ENCODE results near the gene HBG1.

The HBG1 gene

GRCh38 chr11:5238486-5238885, 11.2 kb downstream of the HBG1 start:
- Histone ChIP-seq H3F3A (ENCODE audit: low read depth) (no peaks in the 10 kb centered on the region), H2AFZ (ENCODE audit: low read length) (no peak overlapping the region), H3K9me2 (replicated peaks; ENCODE audit: low read depth, low read length) (no peaks in the 10 kb centered on the region), H3K27me3 (ENCODE audit: insufficient read depth, low read length, poor library complexity, severe bottlenecking) (no peaks in the 10 kb centered on the region), H3K4me3 (ENCODE audit: low read length, poor library complexity, severe bottlenecking) (no peak overlapping the region), H4K20me1 (ENCODE audit: insufficient read depth, low read length, poor library complexity, severe bottlenecking) (no peaks in the 10 kb centered on the region), H3K4me1 (ENCODE audit: insufficient read depth, low read length, poor library complexity, severe bottlenecking) (no peaks in the 10 kb centered on the region), H3K9ac (ENCODE audit: low read depth, low read length, poor library complexity, severe bottlenecking) (no peak overlapping the region), H3K9me3 (ENCODE audit: insufficient read depth, low read depth, low read length) (no peaks in the 10 kb centered on the region), H3K36me3 (ENCODE audit: insufficient read depth, low read length) (no peaks in the 10 kb centered on the region), H3K4me2 (ENCODE audit: low read depth, low read length, poor library complexity, severe bottlenecking) (no peak overlapping the region), H3K79me2 (ENCODE audit: insufficient read depth, low read length) (no peaks in the 10 kb centered on the region)
- TF ChIP-seq, protein P1, sequence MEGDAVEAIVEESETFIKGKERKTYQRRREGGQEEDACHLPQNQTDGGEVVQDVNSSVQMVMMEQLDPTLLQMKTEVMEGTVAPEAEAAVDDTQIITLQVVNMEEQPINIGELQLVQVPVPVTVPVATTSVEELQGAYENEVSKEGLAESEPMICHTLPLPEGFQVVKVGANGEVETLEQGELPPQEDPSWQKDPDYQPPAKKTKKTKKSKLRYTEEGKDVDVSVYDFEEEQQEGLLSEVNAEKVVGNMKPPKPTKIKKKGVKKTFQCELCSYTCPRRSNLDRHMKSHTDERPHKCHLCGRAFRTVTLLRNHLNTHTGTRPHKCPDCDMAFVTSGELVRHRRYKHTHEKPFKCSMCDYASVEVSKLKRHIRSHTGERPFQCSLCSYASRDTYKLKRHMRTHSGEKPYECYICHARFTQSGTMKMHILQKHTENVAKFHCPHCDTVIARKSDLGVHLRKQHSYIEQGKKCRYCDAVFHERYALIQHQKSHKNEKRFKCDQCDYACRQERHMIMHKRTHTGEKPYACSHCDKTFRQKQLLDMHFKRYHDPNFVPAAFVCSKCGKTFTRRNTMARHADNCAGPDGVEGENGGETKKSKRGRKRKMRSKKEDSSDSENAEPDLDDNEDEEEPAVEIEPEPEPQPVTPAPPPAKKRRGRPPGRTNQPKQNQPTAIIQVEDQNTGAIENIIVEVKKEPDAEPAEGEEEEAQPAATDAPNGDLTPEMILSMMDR (conservative IDR thresholded peaks at IDR 0.05; ENCODE audit: low read length): no peak

DNA sequence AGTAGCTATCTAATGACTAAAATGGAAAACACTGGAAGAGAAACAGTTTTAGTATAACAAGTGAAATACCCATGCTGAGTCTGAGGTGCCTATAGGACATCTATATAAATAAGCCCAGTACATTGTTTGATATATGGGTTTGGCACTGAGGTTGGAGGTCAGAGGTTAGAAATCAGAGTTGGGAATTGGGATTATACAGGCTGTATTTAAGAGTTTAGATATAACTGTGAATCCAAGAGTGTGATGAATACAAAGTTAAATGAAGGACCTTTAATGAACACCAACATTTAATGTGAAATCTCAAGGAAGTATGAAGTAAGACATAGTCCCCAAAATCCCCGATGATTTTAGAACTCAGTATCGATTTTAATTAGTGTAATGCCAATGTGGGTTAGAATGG, 12.2 kb downstream of the HBG1 start:
- Histone ChIP-seq H3K9me3 (ENCODE audit: insufficient read depth, low read depth, low read length) (no peaks in the 10 kb centered on the region), H3K9me2 (replicated peaks; ENCODE audit: low read depth, low read length) (no peaks in the 10 kb centered on the region), H3F3A (ENCODE audit: low read depth) (no peaks in the 10 kb centered on the region), H3K36me3 (ENCODE audit: insufficient read depth, low read length) (no peaks in the 10 kb centered on the region), H4K20me1 (ENCODE audit: insufficient read depth, low read length, poor library complexity, severe bottlenecking) (no peaks in the 10 kb centered on the region), H3K4me2 (ENCODE audit: low read depth, low read length, poor library complexity, severe bottlenecking) (no peak overlapping the region), H3K27me3 (ENCODE audit: insufficient read depth, low read length, poor library complexity, severe bottlenecking) (no peaks in the 10 kb centered on the region), H3K4me1 (ENCODE audit: insufficient read depth, low read length, poor library complexity, severe bottlenecking) (no peaks in the 10 kb centered on the region), H3K4me3 (ENCODE audit: low read length, poor library complexity, severe bottlenecking) (no peak overlapping the region), H3K79me2 (ENCODE audit: insufficient read depth, low read length) (no peaks in the 10 kb centered on the region), H3K9ac (ENCODE audit: low read depth, low read length, poor library complexity, severe bottlenecking) (no peak overlapping the region), H2AFZ (ENCODE audit: low read length) (no peak overlapping the region)
- TF ChIP-seq EZH2phosphoT487 (IDR thresholded peaks at IDR 0.05; ENCODE audit: borderline replicate concordance): no peak
- TF ChIP-seq, protein P1 (conservative IDR thresholded peaks at IDR 0.05; ENCODE audit: low read length): no peak

- Histone ChIP-seq H3K27me3 (ENCODE audit: insufficient read depth, low read length, poor library complexity, severe bottlenecking) (no peaks in the 10 kb centered on the region), H3K79me2 (ENCODE audit: insufficient read depth, low read length) (no peaks in the 10 kb centered on the region), H3K4me3 (ENCODE audit: low read length, poor library complexity, severe bottlenecking) (no peak overlapping the region), H2AFZ (ENCODE audit: low read length) (no peak overlapping the region), H3K4me1 (ENCODE audit: insufficient read depth, low read length, poor library complexity, severe bottlenecking) (no peaks in the 10 kb centered on the region), H3K9me3 (ENCODE audit: insufficient read depth, low read depth, low read length) (no peaks in the 10 kb centered on the region), H4K20me1 (ENCODE audit: insufficient read depth, low read length, poor library complexity, severe bottlenecking) (no peaks in the 10 kb centered on the region), H3F3A (ENCODE audit: low read depth) (no peaks in the 10 kb centered on the region), H3K4me2 (ENCODE audit: low read depth, low read length, poor library complexity, severe bottlenecking) (no peak overlapping the region), H3K9ac (ENCODE audit: low read depth, low read length, poor library complexity, severe bottlenecking) (no peak overlapping the region), H3K36me3 (ENCODE audit: insufficient read depth, low read length) (no peaks in the 10 kb centered on the region), H3K9me2 (replicated peaks; ENCODE audit: low read depth, low read length) (no peaks in the 10 kb centered on the region)
- no peak for TF ChIP-seq EZH2phosphoT487 (IDR thresholded peaks at IDR 0.05; ENCODE audit: borderline replicate concordance)
- TF ChIP-seq, protein P1 (conservative IDR thresholded peaks at IDR 0.05; ENCODE audit: low read length): no peak
Measured at GRCh38 chr11:5235364-5236095, 14.1 kb downstream of the HBG1 start.

Measured in Loucy (cell line).